Measurements from ENCODE around the gene DLST. TPM values are rescaled to one million over a fixed set of nuclear protein-coding genes. Genes with fewer than 3 reads are reported as not detected.

The DLST gene
- total RNA-seq, result 48.1 and 60.3 TPM in 2 replicates

GRCh38 chr14:74881431-74882102 is at the start of gene DLST:
Gene DLST (plus strand): TSS chr14:74881916. CDS start chr14:74881954, 38 bp downstream.

DNA sequence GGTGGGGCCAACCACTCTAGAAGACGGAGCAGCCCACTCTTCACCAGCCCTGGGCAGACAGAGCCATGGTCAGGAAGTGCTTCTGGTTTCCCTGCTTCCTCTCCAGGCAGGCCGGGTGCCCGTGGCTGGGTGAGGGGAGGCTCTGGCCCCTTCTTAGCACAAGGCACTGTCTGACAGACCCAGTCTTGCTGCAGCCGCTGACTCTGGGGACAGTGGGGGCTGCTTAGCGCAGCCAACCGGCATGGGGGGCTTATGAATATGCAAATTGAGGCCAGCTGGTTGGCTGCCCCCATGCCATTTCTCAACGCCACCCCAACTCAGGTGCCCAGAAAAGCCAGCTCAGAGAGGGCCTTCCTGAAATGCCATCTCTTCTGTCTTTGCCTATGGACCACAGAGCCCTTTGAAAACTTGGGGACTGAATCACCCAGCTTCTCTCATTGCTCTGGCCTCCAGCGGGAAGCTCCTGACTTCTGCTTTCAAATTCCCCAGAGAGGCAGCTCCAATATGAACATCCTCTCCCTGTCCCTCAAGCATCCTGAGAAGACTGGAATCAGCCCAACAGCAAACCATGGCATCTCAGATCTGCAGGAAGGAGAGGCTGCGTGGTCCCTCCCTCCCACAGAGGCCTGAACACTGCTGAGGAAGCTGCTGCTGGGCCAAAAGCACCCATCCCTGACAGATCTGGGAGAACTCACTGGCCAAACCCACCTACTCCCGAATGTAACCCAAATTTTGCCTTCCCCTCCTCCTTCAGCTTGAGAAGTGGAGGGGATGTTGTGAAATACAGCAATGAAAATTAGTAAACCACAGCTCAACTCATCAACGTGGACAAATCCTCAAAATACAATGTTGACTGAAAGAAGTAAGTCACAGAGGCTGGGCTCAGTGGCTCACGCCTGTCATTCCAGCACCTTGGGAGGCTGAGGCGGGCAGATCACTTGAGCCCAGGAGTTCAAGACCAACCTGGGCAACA is 5.5 kb upstream of the DLST start, which contains the start of gene PROX2:
Gene PROX2 (minus strand): TSS at position 205 of the 973 bp plus-strand sequence. CDS start 12,311 bp downstream, outside the sequence.

DNA sequence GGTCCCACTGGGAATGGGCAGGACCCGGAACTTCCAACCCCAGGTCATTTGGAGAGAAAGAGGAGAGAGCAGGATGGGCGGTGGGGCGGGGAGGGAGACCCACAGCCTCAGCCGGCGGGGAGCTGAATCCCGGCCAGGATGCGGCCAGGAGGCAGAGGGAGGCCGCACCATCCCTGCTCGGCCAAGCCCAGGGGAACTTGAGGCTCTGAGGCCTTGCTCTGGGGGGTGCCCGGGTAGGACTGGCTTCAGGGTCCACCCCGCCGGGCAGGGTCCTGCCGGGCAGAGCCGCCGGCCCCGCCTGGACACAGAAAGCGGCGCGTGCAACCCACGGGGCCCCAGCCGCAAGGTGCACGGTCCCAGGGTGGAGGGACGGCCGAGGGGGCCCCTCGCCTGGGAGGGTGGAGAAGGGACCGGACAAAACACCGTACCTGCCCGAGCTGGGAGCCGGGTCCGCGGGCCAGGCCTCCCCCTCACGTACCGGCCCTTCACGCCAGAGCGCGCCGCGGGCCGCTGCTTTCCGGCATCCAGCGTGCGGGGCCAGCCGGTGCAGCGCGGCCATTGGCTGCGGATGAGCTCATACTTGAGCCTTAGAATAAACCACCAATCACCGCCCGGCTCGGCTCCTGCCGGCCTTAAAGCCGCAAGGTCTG is 41.2 kb downstream of the DLST start, which contains the start of gene RPS6KL1:
Gene RPS6KL1 (minus strand): TSS at position 509 of the 650 bp plus-strand sequence. CDS start 1,719 bp downstream, outside the sequence.

Other genes starting within 250 kb of the DLST start
- 24.8 and 27.0 TPM in 2 replicates for gene AREL1, start 168.8 kb upstream of the DLST start, total RNA-seq
- 27.7 and 31.5 TPM in 2 replicates for gene FCF1, start 168.8 kb upstream of the DLST start, total RNA-seq
- gene YLPM1, start 118.6 kb upstream of the DLST start, total RNA-seq, result 19.2 and 24.2 TPM in 2 replicates
- not detected in 2 replicates for gene PROX2, start 5.8 kb upstream of the DLST start, total RNA-seq
- 5.2 and 15.0 TPM in 2 replicates for gene RPS6KL1, start 41.3 kb downstream of the DLST start, total RNA-seq
- gene PGF, start 73.7 kb downstream of the DLST start, total RNA-seq, result 378 and 418 TPM in 2 replicates
- 149 and 194 TPM in 2 replicates for gene EIF2B2, start 121.0 kb downstream of the DLST start, total RNA-seq
- 14.1 and 14.3 TPM in 2 replicates for gene MLH3, start 169.6 kb downstream of the DLST start, total RNA-seq
- 13.3 and 17.5 TPM in 2 replicates for gene ACYP1, start 182.1 kb downstream of the DLST start, total RNA-seq
- gene ZC2HC1C, start 187.7 kb downstream of the DLST start, total RNA-seq, result 1.3 and 3.6 TPM in 2 replicates
- gene NEK9, start 245.1 kb downstream of the DLST start, total RNA-seq, result 24.0 and 56.4 TPM in 2 replicates

Data from epithelial cell of umbilical artery (primary cell).